GM19395 (cell line): Measurements from ENCODE around the gene SLC9A9.
"Not testable (repeated sequence)": the region's sequence is repeated elsewhere in the genome, so short reads cannot be mapped to it uniquely, and the experiment has no call there.

Experiments
- ATAC-seq: cut with Tn5 transposase; IDR thresholded peaks from one replicate; pipeline ENCODE4 v1.9.1; 2021; ENCODE audit warnings: mild to moderate bottlenecking, moderate library complexity; ENCODE audit not compliant: unreplicated experiment

SLC9A9 gene

DNA sequence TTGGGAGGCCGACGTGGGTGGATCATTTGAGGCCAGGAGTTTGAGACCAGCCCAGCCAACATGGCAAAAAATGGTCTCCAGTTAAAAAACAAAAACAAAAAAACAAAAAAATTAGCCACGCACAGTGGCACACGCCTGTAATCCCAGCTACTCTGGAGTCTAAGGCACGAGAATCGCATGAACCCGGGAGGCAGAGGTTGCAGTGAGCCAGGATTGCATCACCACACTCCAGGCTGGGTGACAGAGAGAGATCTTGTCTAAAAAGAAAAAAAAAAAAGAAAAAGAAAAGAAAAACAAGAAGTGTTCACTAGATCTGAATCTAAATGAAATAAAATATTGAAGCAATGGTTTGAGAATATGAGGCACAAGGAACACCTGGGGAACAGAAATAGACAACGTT, 36.7 kb downstream of the SLC9A9 start:
- no peak for ATAC-seq

DNA sequence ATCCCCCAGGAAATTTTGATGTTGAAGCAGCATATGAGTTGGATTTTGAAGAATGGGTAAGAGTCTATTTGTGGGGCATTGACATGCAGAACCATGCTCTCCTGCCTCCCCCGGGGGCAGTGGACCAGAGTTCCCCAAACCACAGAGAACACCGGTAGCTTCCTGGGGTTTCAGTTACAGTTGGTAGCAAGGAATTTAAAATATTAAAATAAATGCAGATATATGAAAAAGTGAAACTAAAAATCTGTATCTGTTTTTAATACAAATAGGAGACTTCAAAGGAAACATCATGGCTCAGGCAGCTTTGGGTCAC, 37.4 kb downstream of the SLC9A9 start:
- ATAC-seq: no peak

DNA sequence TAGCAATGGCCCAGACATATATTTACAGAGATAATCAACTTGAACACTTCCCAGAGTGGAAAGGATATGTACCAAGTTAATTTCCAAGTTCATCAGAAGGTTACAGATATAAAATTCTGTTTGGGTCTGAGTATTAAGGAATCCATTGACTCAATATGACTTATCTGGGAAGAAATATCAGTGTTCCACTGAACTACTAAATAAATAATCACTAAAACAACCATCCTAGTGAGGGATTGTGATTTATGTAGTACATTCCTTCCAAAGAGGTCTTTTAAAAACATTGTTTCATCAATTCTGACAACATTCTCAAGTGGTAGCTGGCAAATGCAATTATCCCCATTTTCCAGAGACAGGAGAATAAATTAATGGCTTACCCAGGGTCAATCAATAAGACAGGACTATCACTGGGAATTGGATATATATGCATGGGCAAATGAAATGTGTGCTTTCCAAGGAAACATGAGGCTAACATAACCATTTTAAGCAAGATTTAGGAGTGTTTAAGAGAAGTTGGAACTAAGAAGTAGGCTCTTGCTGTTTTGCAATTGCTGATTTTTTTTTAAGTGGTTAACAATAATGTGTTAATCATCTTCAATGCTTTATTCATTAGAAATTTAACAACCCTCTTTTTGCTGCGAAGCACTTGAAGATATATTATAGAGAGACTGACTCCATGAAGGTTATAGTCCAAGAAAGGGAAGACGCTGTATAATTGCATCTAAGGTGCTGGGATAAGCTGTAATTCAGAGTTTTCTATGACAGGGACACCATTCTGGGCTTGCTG, 37.9 kb downstream of the SLC9A9 start:
- ATAC-seq: no peak

DNA sequence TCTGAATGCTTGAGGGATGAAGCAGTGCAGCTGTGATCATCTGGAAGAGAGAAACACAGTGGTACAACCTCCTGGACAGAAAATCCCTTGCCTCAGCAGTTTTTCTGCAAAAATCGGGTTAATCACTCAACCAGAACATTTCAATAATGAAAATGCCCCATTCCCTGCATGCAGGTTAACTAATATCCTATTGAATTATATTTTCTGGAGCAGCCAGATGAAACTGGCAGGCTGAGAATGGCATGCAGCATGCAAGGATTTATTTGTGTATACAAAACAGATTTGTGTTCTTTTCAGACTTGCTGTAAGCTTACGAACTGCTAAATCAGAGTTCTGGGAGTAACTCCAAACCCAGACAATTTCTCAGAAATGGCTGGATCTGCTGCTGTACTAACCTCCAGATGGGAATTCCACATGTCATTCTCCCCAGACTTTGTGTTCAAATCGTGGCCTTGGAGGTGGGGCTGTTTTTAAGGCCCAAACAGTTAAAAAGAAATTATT, 39.1 kb downstream of the SLC9A9 start:
- no peak for ATAC-seq

DNA sequence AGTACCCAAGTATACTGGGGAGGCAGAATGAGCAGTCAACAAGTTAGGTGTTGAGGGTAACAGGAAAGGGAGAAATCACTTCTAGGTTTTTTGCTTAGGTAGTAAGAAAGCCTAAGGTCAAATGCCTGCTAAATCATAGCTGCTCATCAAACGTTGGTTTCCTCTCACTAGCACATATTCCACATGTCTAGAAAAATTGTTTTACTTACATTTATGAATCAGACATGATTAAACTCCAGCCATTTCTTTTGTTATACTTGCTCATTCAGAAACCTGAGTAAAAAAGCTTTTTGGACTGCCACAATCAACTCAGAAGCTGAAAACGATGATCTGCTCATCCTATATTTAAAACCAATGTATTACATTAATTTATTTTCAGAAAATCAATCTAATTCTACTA, 40.2 kb downstream of the SLC9A9 start:
- ATAC-seq: no peak

DNA sequence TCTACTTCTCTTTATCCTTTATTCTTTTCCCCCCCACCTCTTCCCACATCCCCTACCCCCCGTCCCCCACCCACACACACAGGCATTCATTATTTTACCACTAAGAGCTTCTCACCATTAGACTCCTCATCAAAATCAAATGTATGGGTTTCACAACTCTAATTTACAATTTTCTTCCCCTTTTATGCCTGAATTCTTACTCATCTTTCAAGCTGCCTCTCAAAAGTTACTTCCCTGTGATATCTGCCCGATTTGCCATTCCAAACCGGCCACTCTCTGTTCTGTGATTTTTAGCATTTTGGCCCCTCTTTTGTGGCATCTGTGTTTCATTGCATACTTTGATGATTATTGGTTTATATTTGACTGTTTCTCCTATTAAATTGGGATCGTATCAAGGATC, 42.2 kb downstream of the SLC9A9 start:
- no peak for ATAC-seq

DNA sequence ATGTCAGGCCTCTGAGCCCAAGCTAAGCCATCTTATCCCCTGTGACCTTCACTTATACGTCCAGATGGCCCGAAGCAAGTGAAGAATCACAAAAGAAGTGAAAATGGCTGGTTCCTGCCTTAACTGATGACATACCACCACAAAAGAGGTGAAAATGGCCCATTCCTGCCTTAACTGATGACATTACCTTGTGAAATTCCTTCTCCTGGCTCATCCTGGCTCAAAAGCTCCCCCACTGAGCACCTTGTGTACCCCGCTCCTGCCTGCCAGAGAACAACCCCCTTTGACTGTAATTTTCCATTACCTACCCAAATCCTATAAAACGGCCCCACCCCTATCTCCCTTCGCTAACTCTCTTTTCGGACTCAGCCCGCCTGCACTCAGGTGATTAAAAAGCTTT, 42.8 kb downstream of the SLC9A9 start:
- ATAC-seq: not testable (repeated sequence)

DNA sequence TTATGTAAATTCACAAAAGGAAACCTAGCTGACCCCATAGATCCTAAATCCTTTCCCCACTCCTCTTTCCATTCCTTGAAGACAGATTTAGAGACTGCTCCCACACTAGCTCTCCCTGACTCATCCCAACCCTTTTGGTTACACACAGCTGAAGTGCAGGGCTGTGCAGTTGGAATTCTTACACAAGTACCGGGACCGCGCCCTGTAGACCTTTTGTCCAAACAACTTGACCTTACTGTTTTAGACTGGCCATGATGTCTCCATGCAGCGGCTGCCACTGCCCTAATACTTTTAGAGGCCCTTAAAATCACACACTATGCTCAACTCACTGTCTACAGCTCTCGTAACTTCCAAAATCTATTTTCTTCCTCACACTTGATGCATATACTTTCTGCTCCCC, 47.2 kb downstream of the SLC9A9 start:
- ATAC-seq: not testable (repeated sequence)

DNA sequence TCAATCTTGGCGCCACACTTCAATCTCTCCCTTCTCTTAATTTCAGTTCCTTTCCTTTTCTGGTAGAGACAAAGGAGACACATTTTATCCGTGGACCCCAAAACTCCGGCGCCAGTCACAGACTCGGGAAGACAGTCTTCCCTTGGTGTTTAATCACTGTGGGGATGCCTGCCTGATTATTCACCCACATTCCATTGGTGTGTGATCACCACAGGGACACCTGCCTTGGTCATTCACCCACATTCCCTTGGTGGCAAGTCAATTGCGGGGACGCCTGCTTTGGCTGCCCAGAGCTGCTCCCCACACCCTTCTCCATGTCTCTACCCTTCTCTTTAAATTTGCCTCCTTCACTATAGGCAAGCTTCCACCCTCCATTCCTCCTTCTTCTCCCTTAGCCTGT, 50.1 kb downstream of the SLC9A9 start:
- not testable (repeated sequence) for ATAC-seq

DNA sequence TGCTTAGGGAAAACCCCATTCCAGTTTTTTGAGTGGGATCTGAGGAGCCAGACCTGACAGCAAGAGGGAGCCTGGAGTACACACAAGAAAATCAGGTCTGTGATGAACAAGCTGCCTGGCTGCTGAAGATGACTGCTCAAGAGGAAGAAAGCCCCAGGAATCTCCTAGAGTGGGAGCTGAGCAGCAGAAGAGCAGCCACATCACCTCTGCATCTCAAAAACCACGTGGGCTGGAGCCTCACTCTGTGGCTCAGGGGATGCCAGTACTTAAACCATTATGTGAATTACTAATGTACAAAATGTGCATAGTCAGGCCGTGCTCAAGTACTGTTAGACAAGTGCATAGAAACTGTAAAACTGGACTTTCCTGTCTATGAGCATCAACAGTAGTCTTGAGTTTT, 52.4 kb downstream of the SLC9A9 start:
- ATAC-seq: no peak

DNA sequence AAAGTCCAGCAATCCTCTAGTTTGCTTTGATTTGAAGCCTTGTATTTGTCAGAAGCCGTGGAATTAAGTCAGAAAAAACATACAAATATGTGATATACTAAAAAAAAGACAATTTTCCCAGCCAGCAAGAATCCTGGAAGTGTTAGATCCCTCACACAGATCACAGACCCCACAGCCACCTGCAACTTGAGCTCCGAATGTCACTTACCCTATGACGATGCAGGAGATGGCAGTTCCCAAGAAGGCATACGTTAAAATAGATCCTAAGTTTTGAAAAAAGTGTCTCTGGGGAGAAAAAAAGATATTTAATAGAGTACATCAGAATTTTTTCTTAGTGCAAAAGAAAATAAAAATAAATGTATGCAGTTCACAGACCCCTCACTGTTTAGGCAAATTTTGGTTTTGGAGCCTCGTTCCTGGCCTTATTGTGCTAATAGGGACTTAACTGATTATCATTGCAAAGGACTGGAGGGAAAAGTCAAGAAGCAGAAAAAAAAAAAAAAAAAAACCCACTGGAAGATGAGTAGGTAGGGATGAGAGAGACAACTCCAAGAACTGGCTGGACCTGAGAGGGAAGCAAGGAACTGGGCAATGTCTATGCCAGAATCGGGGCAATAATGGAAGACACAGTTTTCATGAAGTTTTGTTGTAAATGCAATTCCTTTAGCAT, 53.3 kb downstream of the SLC9A9 start:
- ATAC-seq: no peak

DNA sequence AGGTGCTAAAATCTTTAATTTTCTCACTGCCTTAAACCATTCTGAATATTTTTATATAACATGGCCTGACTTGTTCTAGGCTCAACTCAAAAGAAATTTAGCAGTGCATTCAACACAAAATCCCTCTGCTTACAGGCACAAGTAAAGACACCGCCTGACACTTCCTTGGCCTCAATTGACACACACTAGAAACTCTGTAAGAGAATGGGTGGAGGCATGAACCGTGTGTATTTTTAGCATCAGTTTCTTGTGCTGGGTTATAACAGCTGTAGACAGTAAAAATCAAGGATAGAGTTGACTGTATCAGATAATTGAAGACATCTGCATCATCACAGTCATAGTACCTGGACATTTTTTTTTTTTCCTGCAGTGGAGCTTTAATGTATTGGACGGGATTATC, 54.3 kb downstream of the SLC9A9 start:
- ATAC-seq: no peak

DNA sequence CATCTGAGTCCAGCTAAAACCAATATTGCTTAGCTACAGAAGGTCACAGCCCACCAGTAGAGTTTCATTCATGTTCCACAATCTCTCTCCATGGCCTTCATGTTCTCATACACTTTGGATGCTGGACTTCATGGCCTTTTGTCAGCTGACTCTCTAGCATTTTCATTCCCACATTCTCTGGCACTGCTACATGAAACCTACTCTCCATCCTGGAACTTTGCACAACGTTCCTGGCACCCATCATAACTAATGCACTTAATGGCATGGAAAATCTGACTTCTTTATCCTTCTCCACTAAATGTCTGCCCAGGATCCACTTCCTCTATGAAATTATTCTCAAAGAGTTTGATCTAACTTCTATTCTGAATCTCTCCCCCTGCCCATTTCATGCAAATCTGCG, 56.9 kb downstream of the SLC9A9 start:
- no peak for ATAC-seq

DNA sequence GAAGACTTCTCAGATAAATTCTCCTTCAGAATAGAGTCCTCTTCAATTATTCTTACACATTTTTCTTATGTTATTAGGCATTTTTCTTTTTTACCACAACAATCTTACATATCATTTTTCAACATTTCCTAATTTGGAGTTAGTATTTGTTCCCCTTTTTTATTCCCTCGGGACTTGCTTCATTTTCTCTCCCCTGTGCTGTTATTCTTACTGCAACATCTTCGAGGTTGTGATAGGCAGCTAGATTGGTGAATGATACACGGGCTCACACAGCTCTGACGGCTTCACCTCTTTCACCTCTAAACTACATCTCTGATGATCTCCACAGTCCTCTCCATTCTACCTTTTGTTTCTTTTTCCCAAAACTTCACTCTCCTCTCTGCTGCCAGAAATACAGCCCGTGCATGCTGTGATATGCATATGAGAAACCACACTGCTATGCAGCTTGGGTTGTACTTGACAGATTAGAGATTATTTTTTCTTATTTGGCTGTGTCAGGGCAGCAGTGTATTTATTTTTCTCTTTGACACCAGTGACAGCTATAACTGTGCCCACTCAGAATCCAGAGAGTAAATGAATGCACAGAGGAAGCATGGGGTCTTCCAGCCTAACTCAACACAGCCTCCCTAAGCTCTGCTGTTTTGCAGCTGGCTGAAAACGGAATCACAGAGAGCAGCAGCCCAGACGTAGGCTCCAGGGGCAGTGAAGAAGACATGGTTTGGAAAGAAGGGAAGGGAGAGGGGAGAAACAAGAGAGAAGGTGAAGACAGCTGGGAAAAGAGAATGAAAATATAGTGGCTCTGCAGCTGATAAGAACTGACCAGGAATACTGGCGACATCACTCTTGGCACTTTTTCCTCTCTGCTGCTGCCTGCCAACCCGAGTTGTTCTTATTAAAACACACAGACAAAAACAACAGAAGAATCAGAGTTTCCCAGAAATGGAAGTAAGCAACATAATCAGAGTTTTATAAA, 61.8 kb downstream of the SLC9A9 start:
- ATAC-seq: no peak

DNA sequence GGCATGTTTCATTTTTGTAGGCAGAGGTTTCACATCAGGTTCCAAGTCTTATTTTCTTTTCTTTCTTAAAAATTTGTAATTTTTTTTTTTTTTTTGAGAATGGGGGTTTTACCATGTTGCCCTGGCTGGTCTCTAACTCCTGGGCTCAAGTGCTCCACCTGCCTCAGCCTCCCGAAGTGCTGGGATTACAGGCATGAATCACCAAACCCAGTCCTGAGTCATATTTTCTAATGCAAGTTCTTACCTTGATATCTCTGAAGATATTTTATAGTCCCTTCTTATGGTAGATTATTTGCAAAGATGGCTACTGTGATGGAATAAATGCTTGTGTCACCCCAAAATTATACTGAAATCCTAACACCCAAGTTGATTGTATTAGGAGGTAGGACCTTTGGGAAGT, 63.8 kb downstream of the SLC9A9 start:
- no peak for ATAC-seq

DNA sequence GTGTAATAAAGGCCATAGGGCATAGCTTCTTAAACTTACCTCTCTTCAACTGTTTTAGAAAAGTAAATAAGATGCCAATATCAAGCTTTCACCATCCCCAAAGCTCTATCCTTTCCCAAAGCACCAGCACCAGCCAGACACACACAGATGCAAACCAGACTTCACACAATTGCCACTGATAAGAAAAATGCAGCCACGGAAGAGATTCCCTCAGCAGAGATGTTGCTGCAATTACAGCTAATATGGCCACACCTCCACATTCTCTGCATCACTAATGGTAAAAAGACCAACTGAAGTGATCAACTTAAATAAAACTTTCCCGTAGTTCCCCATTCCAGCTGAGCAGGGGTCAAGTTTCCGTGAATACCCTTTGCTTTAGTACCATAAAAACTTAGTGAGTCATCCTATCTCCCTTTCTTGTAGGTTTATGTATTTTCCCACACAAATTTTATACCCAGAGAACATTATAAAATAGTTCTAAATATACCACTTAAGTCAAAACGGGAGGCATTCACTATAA, 64.4 kb downstream of the SLC9A9 start:
- no peak for ATAC-seq

DNA sequence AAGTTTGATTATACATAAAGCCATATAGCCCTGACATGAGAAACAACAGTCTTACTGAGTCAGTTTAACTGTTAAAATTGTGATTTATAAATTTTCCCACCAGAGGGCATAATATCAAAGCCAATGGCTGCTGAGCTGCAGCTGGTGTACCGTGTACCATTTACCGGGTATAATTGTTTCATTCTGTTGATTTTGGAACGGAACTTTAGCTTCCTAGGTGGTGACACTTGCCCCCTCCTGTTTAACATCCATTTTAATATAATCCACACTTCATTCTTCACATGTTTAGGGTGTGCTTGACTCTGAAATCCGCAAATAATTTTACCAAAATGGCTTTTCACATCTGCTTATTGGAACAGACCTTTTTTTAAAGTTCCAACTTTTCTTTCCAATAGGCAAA, 72.8 kb downstream of the SLC9A9 start:
- no peak for ATAC-seq

DNA sequence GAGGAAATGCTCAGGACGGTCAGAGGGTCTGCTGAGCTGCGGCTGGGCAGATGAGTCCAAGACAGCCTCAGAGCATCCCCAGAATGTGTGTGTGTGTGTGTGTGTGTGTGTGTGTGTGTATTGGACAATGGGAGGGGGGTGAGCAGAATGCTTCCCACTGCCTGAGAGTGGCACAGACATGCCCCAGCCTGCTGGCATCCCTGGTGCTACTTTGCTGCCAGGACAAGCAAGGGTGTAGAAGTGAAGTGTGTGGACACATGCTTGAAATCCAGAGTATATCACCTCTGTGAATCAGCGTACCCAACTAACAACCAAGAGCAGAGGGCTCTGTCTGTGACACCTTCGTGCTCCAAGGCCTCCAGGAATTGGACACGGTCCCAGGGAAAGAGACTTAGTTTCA, 76.3 kb downstream of the SLC9A9 start:
- ATAC-seq: no peak

DNA sequence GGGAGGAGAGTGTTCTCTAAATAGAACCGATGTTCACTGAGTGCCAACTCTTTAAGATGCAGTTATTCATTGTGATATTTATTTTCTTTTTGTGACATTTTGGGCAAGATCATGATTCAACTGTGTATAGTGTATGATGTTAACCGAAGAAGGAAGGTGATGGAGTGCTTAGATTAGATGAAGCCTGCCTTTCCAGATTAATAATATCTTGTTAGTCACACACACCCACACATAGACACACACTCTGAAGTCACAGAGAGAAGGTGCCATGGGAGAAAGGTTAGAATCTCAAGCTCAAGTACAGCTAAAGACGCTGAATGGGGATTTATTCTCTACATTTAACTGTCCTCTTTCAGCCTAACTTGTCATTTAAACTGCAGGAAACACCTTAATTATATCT, 77.0 kb downstream of the SLC9A9 start:
- no peak for ATAC-seq

DNA sequence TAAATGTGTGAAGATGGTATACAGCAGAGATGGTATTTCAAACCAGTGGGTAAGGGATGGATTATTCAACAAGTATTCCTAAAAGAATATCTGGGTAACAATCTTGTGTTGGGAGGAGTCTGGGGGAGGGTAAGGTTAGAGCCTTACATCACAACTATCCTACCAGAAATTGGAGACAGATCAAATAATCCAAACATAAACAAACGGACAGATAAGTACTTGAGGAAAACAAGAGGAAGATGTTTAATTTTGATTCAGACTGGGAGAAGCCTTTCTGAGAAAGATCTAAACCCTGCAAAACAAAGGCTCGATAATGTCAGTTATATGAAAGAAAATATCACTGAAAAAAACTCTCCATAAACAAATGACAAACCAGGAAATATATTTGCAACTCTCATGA, 77.9 kb downstream of the SLC9A9 start:
- no peak for ATAC-seq

DNA sequence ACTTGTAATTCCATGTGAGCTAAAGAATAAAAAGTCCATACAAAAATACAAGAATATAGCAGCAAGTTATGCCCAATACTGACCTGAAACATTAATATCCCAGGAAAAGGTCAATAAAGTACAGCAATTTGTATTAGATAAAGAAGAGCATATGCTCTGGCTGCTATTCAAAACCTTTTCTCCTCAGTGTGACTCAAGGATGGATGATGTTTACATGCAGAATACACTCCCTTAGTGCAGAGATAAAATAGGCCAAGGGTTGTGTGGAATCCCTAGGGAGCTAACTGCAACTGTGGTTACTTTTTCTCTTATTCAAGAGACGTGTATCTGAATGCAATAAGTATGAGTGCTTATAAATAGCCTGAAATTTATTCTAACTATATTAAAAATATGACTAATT, 78.7 kb downstream of the SLC9A9 start:
- no peak for ATAC-seq
